Left ventricle myocardium inferior (tissue), 1 donor: ENCODE measurements around the gene RPL12. TPM values are rescaled to one million over a fixed set of nuclear protein-coding genes. Genes with fewer than 3 reads are reported as not detected.
A peak's percentile ranks its signal among the peaks of the same experiment; 100 is the strongest.

Source experiments
- DNase-seq: peaks from one replicate; pipeline ENCODE4 v3.0.0-alpha.2; 2020
- H3K27ac ChIP-seq: fragments of 200-600 bp; replicated peaks from 2 replicates; pipeline ENCODE4 v1.8.0; 2021
- H3K27me3 ChIP-seq: fragments of 200-600 bp; 2 replicates; pipeline ENCODE4 v1.8.0; 2021; ENCODE audit warnings: low read depth
- H3K36me3 ChIP-seq: fragments of 200-600 bp; 2 replicates; pipeline ENCODE4 v1.8.0; 2021
- H3K4me1 ChIP-seq: fragments of 200-600 bp; 2 replicates; pipeline ENCODE4 v1.8.0; 2021
- H3K4me3 ChIP-seq: fragments of 200-600 bp; 2 replicates; pipeline ENCODE4 v1.8.0; 2021; ENCODE audit warnings: mild to moderate bottlenecking, moderate library complexity
- H3K9me3 ChIP-seq: fragments of 200-600 bp; replicated peaks from 2 replicates; pipeline ENCODE4 v1.8.0; 2021
- CTCF ChIP-seq: fragments of 200-600 bp; IDR thresholded peaks from 2 replicates; pipeline ENCODE4 v1.8.0; 2021; ENCODE audit warnings: antibody characterized with exemption, mild to moderate bottlenecking, borderline replicate concordance
- intact Hi-C: fragments of 100-400 bp; cut with micrococcal nuclease; formaldehyde crosslinking; loops from one replicate; pipeline ENCODE4 v1.11.0; 2022
- total RNA-seq: library from RNA; stranded (reverse); fragmentation: NEBNext Ultra II Directional; extraction: Animal tissue kit (Norgen Biotek cat#: 25700); gene quantifications from one replicate; pipeline ENCODE4 v1.2.1, GENCODE V29; 2021
- donor health status: DM: no; HTN: yes; CAD: no; lungs with severe emphysema.

Gene RPL12
- total RNA-seq, 1 donor from 2014 or later = 605 TPM

GRCh38 chr9:127482662-127483061, 31.5 kb upstream of the RPL12 start:
- H3K4me1 ChIP-seq = no peaks in the 10 kb centered on the region
- no peak for DNase-seq
- H3K27me3 ChIP-seq = no peaks in the 10 kb centered on the region
- H3K9me3 ChIP-seq = no peaks in the 10 kb centered on the region
- TF ChIP-seq CTCF = no peak
- intact Hi-C loops = no loop called here
- H3K4me3 ChIP-seq = no peak overlapping the region
- H3K27ac ChIP-seq = no peak overlapping the region
- peaks cover 94% of the 10 kb centered on the region for H3K36me3 ChIP-seq

- Histone ChIP-seq H3K4me3 (no peak overlapping the region), H3K9me3 (no peaks in the 10 kb centered on the region), H3K27ac (no peak overlapping the region), H3K27me3 (no peaks in the 10 kb centered on the region), H3K4me1 (peaks cover 2% of the 10 kb centered on the region), H3K36me3 (peaks cover 89% of the 10 kb centered on the region)
- intact Hi-C loops = no loop called here
- TF ChIP-seq CTCF = no peak
- DNase-seq = no peak
These were observed 28.4 kb upstream of the RPL12 start for GRCh38 chr9:127479507-127480081.

GRCh38 chr9:127474592-127474991, 23.4 kb upstream of the RPL12 start:
- peaks cover 65% of the 10 kb centered on the region for H3K36me3 ChIP-seq

GRCh38 chr9:127473932-127474331, 22.7 kb upstream of the RPL12 start:
- Histone ChIP-seq H3K27ac (peak overlapping the region; percentile 84), H3K4me3 (no peak overlapping the region), H3K9me3 (no peaks in the 10 kb centered on the region), H3K4me1 (peaks cover 18% of the 10 kb centered on the region), H3K36me3 (peaks cover 65% of the 10 kb centered on the region), H3K27me3 (no peaks in the 10 kb centered on the region)
- intact Hi-C loops = no loop called here
- TF ChIP-seq CTCF = no peak
- no peak for DNase-seq

More at GRCh38 chr9:127474592-127474991, 23.4 kb upstream of the RPL12 start:
- H3K9me3 ChIP-seq = no peaks in the 10 kb centered on the region
- H3K4me3 ChIP-seq = no peak overlapping the region
- no peak for DNase-seq
- H3K27me3 ChIP-seq = no peaks in the 10 kb centered on the region
- no peak for TF ChIP-seq CTCF
- intact Hi-C loops = no loop called here
- H3K27ac ChIP-seq = peak overlapping the region; percentile 84
- peaks cover 18% of the 10 kb centered on the region for H3K4me1 ChIP-seq

GRCh38 chr9:127473501-127473900, 22.3 kb upstream of the RPL12 start:
- TF ChIP-seq CTCF = no peak
- Histone ChIP-seq H3K27ac (peak overlapping the region; percentile 84), H3K4me3 (no peak overlapping the region), H3K9me3 (no peaks in the 10 kb centered on the region), H3K4me1 (peaks cover 18% of the 10 kb centered on the region), H3K27me3 (no peaks in the 10 kb centered on the region), H3K36me3 (peaks cover 65% of the 10 kb centered on the region)
- intact Hi-C loops = no loop called here
- DNase-seq = no peak

GRCh38 chr9:127470662-127471061, 19.5 kb upstream of the RPL12 start:
- Histone ChIP-seq H3K4me3 (no peak overlapping the region), H3K9me3 (no peaks in the 10 kb centered on the region), H3K27ac (peak overlapping the region; percentile 28), H3K4me1 (peaks cover 18% of the 10 kb centered on the region), H3K27me3 (no peaks in the 10 kb centered on the region), H3K36me3 (peaks cover 64% of the 10 kb centered on the region)
- intact Hi-C loops = no loop called here
- no peak for DNase-seq
- no peak for TF ChIP-seq CTCF
